Parathyroid adenoma (tissue), 2 donors: ENCODE data around the gene GABARAPL2.

Experiments used
- H2AFZ ChIP-seq: fragments of 300-600 bp; sonication (generic); one replicate; pipeline ENCODE4 v1.7.0; 2017; ENCODE audit warnings: antibody characterized with exemption, mild to moderate bottlenecking
- H3K27ac ChIP-seq: fragments of 300-600 bp; sonication (generic); one replicate; pipeline ENCODE4 v1.7.0; 2017
- H3K27me3 ChIP-seq: fragments of 300-600 bp; sonication (generic); one replicate; pipeline ENCODE4 v1.7.0; 2017; ENCODE audit warnings: low read length; ENCODE audit not compliant: control insufficient read depth, insufficient read depth
- H3K36me3 ChIP-seq: fragments of 300-600 bp; sonication (generic); one replicate; pipeline ENCODE4 v1.7.0; 2017; ENCODE audit warnings: low read length; ENCODE audit not compliant: control insufficient read depth, insufficient read depth
- H3K4me1 ChIP-seq: fragments of 300-600 bp; sonication (generic); one replicate; pipeline ENCODE4 v1.7.0; 2017; ENCODE audit warnings: control low read depth
- H3K4me2 ChIP-seq: fragments of 300-600 bp; sonication (generic); one replicate; pipeline ENCODE4 v1.7.0; 2017; ENCODE audit warnings: low read length
- H3K4me3 ChIP-seq: fragments of 300-600 bp; sonication (generic); one replicate; pipeline ENCODE4 v1.7.0; 2017; ENCODE audit warnings: low read depth, low read length
- H3K79me2 ChIP-seq: fragments of 300-600 bp; sonication (generic); one replicate; pipeline ENCODE4 v1.7.0; 2017; ENCODE audit warnings: control low read depth
- H3K9ac ChIP-seq: fragments of 300-600 bp; sonication (generic); one replicate; pipeline ENCODE4 v1.7.0; 2017; ENCODE audit warnings: mild to moderate bottlenecking
- H3K9me3 ChIP-seq: fragments of 300-600 bp; sonication (generic); one replicate; pipeline ENCODE4 v1.7.0; 2017; ENCODE audit warnings: low read length; ENCODE audit not compliant: control insufficient read depth
- CTCF ChIP-seq: fragments of 300-600 bp; sonication (generic); IDR thresholded peaks from one replicate; pipeline ENCODE4 v1.7.0; 2017; ENCODE audit warnings: antibody characterized with exemption, mild to moderate bottlenecking
- donor health status: primary hyperparathyroidism.

The GABARAPL2 gene

GRCh38 chr16:75620326-75621169, 54.4 kb downstream of the GABARAPL2 start:
- H3K4me3 ChIP-seq: no peak overlapping the region
- peaks cover 5% of the 10 kb centered on the region for H3K79me2 ChIP-seq
- H3K27ac ChIP-seq: no peak overlapping the region
- no peaks in the 10 kb centered on the region for H3K36me3 ChIP-seq
- H3K9ac ChIP-seq: no peak overlapping the region
- H3K4me1 ChIP-seq: peaks cover 10% of the 10 kb centered on the region
- no peaks in the 10 kb centered on the region for H3K27me3 ChIP-seq
- H3K4me2 ChIP-seq: no peak overlapping the region
- H2AFZ ChIP-seq: no peak overlapping the region
- no peak for TF ChIP-seq CTCF
- no peaks in the 10 kb centered on the region for H3K9me3 ChIP-seq

GRCh38 chr16:75621170-75621477, 54.9 kb downstream of the GABARAPL2 start:
- Histone ChIP-seq H3K4me2 (no peak overlapping the region), H2AFZ (no peak overlapping the region), H3K9me3 (no peaks in the 10 kb centered on the region), H3K36me3 (no peaks in the 10 kb centered on the region), H3K9ac (no peak overlapping the region), H3K4me1 (peaks cover 10% of the 10 kb centered on the region), H3K4me3 (no peak overlapping the region), H3K79me2 (peaks cover 5% of the 10 kb centered on the region), H3K27me3 (no peaks in the 10 kb centered on the region), H3K27ac (no peak overlapping the region)
- TF ChIP-seq CTCF: no peak

GRCh38 chr16:75622761-75623605, 56.8 kb downstream of the GABARAPL2 start, which contains the start of gene ADAT1:
Gene ADAT1, minus strand, starts transcription at chr16:75623281. Its CDS starts 2,482 bp downstream, at chr16:75620799.
- Histone ChIP-seq H3K27me3 (no peaks in the 10 kb centered on the region), H3K9me3 (no peaks in the 10 kb centered on the region), H3K79me2 (peaks cover 5% of the 10 kb centered on the region), H3K4me2 (peak within 1 kb of the TSS; percentile 98), H3K9ac (no peak within 1 kb of the TSS), H3K27ac (peak within 1 kb of the TSS; percentile 77), H3K4me1 (peaks cover 10% of the 10 kb centered on the region), H3K36me3 (no peaks in the 10 kb centered on the region), H3K4me3 (peak within 1 kb of the TSS; percentile 92), H2AFZ (peak within 1 kb of the TSS; percentile 80)
- TF ChIP-seq CTCF: no peak

- TF ChIP-seq CTCF: no peak
- Histone ChIP-seq H3K79me2 (peaks cover 2% of the 10 kb centered on the region), H2AFZ (no peak overlapping the region), H3K9ac (no peak overlapping the region), H3K4me2 (no peak overlapping the region), H3K4me1 (peaks cover 10% of the 10 kb centered on the region), H3K27me3 (no peaks in the 10 kb centered on the region), H3K4me3 (no peak overlapping the region), H3K27ac (no peak overlapping the region), H3K36me3 (no peaks in the 10 kb centered on the region), H3K9me3 (no peaks in the 10 kb centered on the region)
These were observed 58.7 kb downstream of the GABARAPL2 start for GRCh38 chr16:75624921-75625334.
